ENCODE measurements around the gene RHO.

- TF ChIP-seq CTCF (IDR thresholded peaks at IDR 0.05; ENCODE audit: low read length) (no peak), EZH2 (optimal IDR thresholded peaks at IDR 0.05; ENCODE audit: low read depth, low read length) (no peak), EZH2phosphoT487 (IDR thresholded peaks at IDR 0.05; ENCODE audit: low read length) (no peak)
Observed at GRCh38 chr3:129556890-129557547, 28.6 kb downstream of the RHO start.

Measured in MM.1S (cell line).